GM18498 (cell line): Measurements from ENCODE around the gene CCDC88A.
"Not testable (repeated sequence)": the region's sequence is repeated elsewhere in the genome, so short reads cannot be mapped to it uniquely, and the experiment has no call there.

Experiments used
- ATAC-seq: cut with Tn5 transposase; IDR thresholded peaks from one replicate; pipeline ENCODE4 v1.9.1; 2021; ENCODE audit warnings: mild to moderate bottlenecking, moderate library complexity; ENCODE audit not compliant: unreplicated experiment

CCDC88A gene

DNA sequence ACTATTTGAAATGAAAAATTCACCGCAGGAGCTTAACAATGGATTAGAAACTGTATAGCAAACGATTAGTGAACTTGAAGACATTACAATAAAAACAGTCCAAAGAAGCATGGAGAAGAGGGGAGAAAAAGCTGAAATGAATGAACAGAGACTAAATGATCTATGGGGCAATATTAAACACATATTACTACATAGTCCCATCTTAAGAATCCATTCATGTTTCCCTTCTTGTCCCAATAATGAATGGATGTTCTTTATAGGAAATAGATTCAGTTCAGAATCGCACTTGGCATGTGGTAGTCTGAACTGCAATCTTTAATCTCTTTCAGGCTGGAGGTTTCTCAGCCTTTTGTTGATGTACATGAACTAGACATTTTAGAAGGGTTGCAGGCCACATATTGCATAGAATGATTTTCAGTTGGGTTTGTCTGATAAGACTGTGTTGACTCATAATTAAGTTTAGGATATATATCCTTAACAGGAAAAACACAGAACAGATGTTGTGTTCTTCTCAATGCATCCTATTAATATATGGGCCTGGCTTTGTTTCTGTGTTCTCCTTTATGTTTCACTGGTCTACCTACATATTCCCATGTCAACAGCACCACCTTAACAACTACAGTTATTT lies 27.9 kb downstream of the CCDC88A start:
- no peak for ATAC-seq

DNA sequence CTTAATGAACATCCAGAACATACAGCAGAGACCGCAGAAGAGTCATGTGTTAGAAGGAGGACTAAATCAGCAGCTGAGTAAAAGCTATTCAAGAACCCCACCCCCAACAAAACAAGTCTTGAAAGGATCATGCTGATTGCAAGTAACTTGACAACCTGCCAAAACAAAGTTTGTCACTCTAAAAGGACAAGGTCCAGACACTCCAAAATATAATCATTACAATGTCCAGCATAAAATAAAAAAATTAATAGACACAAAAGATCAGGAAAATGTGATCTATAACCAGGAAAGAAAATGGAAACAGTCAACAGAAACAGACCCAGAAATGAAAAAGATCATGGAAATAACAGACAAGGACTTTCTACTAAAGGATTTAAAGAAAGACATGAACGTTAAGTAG lies 28.5 kb downstream of the CCDC88A start:
- no peak for ATAC-seq

DNA sequence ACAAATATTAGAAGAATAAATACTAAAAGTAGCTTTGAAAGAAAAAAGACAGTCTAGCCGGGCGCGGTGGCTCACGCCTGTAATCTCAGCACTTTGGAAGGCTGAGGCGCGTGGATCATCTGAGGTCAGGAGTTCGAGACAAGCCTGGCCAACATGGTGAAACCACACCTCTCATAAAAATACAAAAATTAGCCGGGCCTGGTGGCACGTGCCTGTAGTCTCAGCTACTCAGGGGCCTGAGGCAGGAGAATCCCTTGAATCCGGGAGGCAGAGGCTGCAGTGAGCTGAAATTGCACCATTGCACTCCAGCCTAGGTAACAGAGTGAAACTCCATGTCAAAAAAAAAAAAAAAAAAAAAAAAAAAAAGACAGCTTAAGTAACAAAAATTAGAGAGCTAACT lies 34.1 kb downstream of the CCDC88A start:
- not testable (repeated sequence) for ATAC-seq

DNA sequence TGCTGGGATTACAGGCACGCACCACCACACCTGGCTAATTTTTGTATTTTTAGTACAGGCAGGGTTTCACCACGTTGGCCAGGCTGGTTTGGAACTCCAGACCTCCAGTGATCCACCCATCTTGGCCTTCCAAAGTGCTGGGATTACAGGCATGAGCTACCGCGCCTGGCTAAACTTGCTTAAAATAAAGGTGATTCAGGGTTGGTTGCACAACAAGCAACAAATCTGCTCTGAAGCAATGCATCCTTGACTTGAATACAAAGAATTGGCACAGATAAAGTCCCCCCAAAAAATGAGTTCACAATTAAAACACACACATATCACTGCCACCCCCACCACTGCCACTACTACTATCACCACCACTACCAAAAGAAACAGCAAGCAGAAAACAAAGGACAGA lies 34.9 kb downstream of the CCDC88A start:
- ATAC-seq, result no peak

DNA sequence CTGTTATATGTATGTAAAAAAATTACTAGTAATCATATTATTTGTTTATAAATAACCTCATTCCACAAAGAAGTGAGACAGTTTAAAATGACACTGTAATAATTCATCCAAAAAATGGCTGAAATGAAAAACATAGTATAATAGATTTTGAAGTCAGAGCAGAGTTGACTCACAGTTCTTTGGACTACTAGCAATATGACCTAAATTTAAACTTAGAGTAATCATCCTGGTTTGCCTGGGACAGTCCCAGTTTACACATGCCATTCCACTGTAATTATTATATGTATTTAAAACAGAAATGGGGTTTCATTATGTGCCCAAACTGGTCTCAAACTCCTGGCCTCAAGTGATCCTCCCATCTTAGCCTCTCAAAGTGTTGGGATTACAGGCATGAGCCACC lies 48.3 kb downstream of the CCDC88A start:
- ATAC-seq, result no peak

DNA sequence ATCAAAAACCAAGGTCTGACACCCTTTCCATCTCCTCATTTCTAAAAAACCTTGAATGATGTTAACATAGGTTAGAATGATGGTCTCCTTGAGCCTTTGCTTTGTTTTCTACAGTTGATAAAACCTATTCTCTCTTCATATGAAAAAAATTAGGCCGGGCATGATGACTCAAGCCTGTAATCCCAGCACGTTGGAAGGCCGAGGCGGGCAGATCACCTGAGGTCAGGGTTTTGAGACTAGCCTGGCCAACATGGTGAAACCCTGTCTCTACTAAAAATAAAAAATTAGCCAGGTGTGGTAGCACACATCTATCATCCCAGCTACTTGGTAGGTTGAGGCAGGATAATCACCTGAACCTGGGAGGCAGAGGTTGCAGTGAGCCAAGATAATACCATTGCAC lies 49.4 kb downstream of the CCDC88A start:
- no peak for ATAC-seq

DNA sequence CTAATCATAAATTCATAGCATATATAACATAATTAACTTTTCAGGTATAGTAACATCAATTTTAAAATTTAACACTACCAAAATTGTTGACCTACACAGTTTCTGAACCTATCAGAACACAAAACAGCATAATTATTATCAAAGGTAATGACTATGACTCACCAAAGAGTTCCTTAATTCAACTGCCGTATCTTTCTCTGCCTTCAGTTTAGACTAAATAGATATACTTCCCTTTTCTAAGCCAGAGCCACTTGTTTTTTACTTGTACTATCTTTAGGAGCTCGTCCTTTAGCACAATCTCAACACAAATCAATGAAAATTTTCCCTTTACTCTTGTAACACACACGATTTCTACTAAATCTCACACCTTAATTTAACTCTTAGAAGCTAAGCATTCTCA lies 54.4 kb downstream of the CCDC88A start:
- ATAC-seq, result no peak

DNA sequence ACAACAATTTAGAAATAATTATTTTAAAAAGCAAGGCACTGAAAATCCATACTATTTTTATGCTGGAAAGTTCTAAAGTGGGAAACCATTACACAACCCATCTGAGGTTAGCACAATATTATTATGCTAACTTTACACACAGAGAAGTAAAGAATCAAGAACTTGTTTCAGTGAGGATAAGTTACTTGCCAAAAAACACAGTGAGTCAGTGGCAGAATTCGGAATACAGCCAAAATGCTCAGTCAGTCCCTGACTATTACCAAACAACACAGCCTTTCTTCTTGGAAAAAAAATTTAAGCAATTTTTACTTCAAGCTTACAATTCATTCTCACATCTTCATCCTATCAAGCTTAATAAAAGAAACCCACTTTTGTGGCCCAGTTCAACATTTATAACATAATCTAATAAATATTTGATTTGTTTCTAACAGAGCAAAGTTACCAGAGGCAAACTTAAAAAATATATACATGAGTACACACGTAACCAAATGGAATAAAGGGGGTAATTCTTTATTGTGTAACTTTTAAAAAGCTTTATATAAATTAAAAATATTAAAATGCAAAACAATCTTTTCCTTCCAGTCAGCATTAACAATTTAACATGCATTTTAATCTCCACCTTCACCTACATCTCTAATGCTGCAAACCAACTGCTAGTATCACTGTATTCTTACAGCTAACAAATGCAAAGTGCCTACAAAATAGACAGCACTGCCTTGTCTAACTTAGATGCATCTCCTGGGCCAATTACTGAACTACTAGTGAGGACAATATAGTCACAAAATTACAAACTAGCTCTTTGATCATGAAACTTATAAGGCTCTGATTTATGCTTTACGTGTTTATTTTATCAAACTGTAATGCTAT lies 55.2 kb downstream of the CCDC88A start:
- ATAC-seq, result no peak

DNA sequence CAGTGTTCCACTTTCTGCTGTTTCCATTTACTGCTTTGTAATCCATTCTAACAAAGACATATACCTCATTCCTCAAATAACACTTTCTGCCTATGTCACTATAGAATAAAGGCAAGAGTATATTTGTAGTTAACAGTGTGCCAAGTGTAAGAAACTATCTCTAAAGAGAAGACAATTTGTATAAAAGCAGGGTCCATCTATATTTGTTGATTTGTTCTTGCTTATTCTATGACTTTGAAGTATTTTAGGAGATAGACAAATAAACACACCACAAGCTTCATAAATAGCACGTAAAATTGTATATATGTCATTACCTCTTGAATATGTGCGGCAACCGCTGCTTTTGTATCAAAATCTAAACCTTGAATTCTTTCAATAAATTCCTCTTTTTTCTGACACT lies 56.0 kb downstream of the CCDC88A start:
- no peak for ATAC-seq

DNA sequence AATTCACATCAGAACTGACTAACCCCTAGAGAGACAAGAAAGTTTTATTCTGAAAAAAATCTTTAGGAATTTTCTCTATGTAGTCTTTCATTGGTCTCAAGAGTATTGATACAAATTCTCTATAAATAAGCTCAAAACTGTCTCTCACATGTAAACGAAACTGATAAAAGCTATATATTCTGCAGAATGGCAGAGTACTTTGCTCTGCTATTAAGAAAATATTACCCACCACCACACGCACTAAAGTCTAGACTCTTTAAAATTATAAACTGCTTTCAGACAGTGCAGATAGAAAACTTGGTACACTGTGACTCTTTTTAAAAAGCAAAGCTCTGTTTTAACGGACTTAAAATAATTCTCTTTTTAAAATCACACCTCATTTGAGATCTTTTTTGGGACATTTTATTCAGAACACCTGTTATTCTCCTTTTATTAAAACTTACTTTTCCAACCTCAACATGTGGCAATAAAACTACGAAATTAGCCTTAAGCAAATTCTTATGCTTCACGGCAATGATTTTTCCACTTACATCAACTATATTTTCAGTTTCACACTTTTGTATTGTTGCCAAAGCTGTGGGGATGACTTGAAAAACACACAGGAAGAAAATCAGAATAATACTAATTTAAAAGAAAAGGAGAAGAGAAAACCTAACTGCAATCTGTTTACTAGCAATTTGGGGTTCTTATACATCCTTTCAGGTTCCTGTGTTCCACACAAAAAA lies 58.0 kb downstream of the CCDC88A start:
- peak; percentile 52 for ATAC-seq

DNA sequence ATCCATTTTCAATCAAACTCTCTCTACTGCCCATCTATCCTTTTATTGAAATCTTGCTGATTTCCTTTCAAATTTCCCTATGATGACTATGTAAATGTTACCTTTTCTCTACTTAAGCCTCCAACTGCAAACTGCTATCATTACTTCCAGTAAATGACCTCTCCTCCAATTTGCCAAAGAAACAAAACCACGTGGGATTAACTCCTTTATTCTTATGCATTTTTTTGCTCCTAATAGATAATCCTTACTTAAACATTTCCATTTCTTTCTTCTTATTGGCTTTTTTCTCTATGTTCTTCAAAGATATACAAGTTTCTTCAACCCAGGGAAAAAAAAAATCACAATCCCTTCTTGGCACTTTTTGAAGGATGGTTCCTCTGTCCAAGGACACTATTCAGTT lies 61.2 kb downstream of the CCDC88A start:
- no peak for ATAC-seq

DNA sequence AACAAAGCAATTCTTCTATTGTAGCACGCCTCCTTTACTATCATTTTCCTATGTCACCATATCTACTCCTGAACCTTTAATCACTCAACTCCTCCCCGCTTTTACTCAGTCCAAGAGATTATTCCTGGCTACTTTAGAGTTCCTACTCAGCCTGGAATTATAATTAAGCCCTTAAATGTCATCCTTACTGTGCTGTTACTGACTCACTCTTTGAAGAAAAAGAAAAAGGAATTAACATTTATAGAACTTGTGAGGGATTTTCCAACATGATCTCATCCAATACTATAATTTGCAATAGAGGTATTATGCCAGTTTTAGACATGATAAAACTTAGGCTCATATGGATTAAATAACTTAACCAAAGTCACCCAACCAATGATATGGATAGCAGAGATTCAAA lies 61.7 kb downstream of the CCDC88A start:
- ATAC-seq, result no peak

DNA sequence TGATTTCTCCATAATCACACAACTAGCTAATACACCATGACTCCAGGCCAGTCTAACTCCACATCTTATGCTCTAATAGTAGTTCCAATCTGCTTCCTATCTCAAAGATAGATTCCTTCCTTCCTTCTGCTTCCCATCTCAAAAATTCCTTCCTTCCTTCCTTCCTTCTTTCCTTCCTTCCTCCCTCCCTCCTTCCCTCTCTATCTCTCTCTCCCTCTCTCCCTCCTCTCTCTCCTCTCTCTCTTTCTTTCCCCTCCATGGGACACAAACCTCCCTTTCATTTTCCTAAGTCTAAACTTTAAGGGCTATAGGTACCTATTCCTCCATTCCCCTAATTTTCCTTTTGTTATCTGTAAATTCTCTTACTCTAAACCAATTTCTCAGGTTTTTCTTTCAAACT lies 62.5 kb downstream of the CCDC88A start:
- no peak for ATAC-seq

DNA sequence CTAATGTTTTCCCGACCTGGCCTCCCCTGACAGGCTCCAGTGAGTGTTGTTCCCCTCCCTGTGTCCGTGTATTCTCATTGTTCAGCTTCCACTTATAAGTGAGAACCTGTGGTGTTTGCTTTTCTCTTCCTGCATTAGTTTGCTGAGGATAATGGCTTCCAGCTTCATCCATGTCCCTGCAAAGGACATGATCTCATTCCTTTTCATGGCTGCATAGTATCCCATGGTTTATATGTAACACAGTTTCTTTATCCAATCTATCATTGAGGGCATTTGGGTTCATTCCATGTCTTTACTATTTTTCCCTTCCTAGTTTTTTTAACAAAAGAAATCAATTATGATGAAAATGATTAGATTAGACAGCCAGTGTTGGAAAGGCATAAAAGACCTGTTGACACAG lies 63.5 kb downstream of the CCDC88A start:
- not testable (repeated sequence) for ATAC-seq

DNA sequence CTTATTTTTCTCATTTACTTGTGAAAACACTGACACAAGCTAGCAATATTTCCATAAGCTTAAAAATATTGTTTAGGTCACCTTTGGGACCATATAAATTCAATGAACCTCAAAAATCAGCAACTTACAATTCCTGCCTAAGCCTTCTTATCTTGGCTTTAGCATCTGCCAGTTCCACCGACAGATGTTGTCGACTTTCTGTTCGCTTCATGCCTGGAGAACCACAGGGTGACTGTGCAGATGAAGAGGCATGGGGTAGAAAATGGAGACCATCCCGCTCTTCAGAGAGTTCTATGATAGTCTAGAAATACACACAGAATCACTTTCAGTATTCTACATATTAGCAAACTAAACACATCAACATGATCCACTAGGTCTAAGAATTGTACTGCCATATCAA lies 64.2 kb downstream of the CCDC88A start:
- no peak for ATAC-seq

DNA sequence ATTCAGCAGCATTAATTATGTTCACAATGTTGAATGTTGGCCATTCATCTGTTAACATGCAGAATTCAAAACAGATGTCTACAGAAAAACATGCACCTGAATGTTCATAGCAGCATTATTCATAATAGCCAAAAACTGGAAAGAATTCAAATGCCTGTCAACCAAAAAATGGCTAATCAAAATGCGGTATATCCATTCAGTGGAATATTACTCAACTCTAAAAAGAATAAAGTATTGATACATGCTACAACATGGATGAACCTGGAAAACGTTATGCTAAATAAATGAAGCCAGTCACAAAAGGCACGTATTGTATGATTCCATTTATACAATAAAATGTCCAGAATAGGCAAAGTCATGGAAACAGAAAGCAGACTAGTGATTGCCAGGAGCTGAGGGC lies 68.0 kb downstream of the CCDC88A start:
- ATAC-seq, result no peak

DNA sequence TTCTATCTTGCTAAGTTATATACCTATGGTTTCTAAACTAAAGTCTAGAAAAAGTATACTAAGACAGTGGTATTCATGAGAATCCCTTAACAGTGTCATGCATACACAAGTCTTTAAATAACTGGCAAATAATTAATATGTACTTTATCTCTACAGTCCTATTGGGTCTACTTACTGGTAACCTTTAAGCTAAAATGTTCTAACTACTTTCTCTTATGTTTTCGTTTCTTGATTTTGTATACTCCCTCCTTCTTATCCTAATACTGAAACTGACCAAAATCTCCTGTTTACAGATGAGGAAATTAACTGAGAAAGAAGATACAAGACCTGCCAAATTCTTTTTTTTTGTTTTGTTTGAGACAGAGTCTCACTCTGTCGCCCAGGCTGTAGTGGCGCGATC lies 74.6 kb downstream of the CCDC88A start:
- ATAC-seq, result no peak

DNA sequence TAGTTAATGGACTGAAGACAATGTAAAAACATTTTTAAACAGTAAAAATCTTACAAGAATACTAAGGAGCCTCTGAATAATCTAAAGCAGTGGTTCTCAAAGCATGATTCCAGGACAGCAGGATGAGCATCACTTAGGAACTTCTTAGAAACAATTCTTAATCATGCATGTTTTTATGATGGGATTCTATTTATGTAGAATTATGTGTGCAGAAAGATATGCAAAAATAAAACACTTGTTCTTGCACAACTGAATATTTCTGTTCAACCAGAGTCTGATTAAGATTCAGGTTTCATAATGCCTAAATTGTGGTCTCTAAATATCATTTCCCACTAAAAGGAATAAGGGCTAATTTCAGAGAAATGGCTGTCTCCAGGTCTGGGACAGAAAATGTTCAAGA lies 81.4 kb downstream of the CCDC88A start:
- ATAC-seq, result no peak

DNA sequence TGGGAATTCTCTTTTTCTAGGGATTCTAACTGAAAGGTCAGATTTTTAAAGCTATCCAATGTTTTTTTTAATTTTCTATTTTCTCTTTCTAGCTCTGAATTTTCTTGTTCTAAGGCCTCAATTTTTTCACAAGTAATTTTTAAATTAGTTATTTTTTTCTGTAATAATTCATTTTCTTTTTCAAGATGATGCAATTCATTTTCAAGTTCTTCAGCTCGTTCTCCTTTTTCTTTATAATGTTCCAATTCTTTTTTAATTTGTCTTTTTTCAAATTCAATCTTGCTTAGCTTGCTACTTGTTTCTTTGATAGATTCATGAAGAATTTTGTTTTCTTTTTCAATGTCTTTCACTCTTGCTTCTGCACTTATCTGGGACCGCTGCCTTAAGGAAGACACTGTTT lies 84.9 kb downstream of the CCDC88A start:
- ATAC-seq, result no peak

DNA sequence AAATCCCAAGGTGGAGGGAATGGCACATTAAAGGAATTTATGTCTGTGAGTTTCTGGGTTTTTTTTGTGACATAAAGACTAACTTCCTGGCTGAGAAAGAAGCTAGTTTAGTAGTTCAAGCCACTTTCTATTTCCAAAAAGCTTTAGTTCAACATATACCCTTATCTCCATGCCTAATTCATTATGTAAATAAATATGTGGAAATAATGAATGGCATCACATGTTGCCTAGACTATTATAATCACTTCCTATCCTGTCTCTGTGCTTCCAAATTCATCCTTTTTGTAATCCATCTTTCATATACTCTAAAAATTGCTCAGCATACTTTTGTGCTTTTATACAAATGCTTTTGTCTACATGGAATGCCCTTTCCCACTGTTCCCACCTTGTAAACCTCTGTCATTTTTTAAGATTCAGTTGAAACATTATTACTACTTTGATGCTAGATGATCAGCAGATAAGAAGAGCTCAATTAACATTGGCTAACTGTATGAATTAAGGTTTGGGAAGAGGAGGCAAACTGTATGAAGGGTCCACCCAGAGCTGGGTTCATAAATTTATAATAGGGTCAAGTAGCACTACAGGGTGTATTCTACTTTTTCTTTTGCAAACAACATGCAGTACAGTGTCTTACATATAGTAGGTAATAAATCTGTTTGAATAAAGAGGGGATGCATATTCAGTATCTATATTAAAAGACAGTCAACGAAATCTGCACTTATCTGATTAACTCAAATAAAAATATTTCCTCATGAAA lies 88.9 kb downstream of the CCDC88A start:
- no peak for ATAC-seq
